Measurements from ENCODE around the gene SORT1. TPM values are rescaled to one million over a fixed set of nuclear protein-coding genes. Genes with fewer than 3 reads are reported as not detected.

Gene SORT1
- total RNA-seq, 4 donors from 2014 or later: 37.0 to 69.6 (median 44.7) TPM

- Histone ChIP-seq H3K4me3 (no peak overlapping the region), H3K36me3 (peaks cover 0 to 32% (median 0%) of the 10 kb centered on the region in 3 donors), H3K27ac (peak overlapping the region in 1 of 4 donors; percentile 30), H3K9me3 (no peaks in the 10 kb centered on the region), H3K27me3 (no peaks in the 10 kb centered on the region), H3K4me1 (peaks cover 3 to 25% (median 6%) of the 10 kb centered on the region in 3 donors)
- no peak for TF ChIP-seq CTCF (IDR thresholded peaks at IDR 0.05)
- no peak for TF ChIP-seq POLR2A (IDR thresholded peaks at IDR 0.05)
- intact Hi-C loops (cut with DNase I): no loop called here
- DNase-seq: no peak
- WGBS, 2 donors: 57 to 72% methylated on average over 2 of the region's 2 CpGs
These were observed 32.0 kb downstream of the SORT1 start for GRCh38 chr1:109365642-109366204.

GRCh38 chr1:109361649-109362048 lies 36.1 kb downstream of the SORT1 start:
- H3K9me3 ChIP-seq: no peaks in the 10 kb centered on the region
- 44 to 45% methylated on average over 1 of the region's 1 CpG for WGBS, 2 donors
- H3K4me1 ChIP-seq: peaks cover 0 to 7% (median 4%) of the 10 kb centered on the region in 3 donors
- TF ChIP-seq CTCF (IDR thresholded peaks at IDR 0.05) (no peak), POLR2A (IDR thresholded peaks at IDR 0.05) (no peak)
- H3K4me3 ChIP-seq: no peak overlapping the region
- no peak for DNase-seq
- H3K36me3 ChIP-seq: peaks cover 0 to 18% (median 0%) of the 10 kb centered on the region in 3 donors
- peak overlapping the region in 1 of 4 donors; percentile 20 for H3K27ac ChIP-seq
- H3K27me3 ChIP-seq: no peaks in the 10 kb centered on the region
- intact Hi-C loops (cut with DNase I): no loop called here

GRCh38 chr1:109361069-109361468 lies 36.6 kb downstream of the SORT1 start:
- Histone ChIP-seq H3K9me3 (no peaks in the 10 kb centered on the region), H3K4me1 (peaks cover 0 to 7% (median 4%) of the 10 kb centered on the region in 3 donors), H3K4me3 (no peak overlapping the region), H3K36me3 (peaks cover 0 to 12% (median 0%) of the 10 kb centered on the region in 3 donors), H3K27ac (no peak overlapping the region), H3K27me3 (no peaks in the 10 kb centered on the region)
- intact Hi-C loops (cut with DNase I): no loop called here
- WGBS, 2 donors: 63 to 80% methylated on average over 2 of the region's 2 CpGs
- TF ChIP-seq POLR2A (IDR thresholded peaks at IDR 0.05) (no peak), CTCF (IDR thresholded peaks at IDR 0.05) (no peak)
- DNase-seq: no peak

- H3K4me3 ChIP-seq: no peak overlapping the region
- no peaks in the 10 kb centered on the region for H3K27me3 ChIP-seq
- no peak overlapping the region for H3K27ac ChIP-seq
- H3K9me3 ChIP-seq: no peaks in the 10 kb centered on the region
- 88 to 100% methylated on average over 1 of the region's 1 CpG for WGBS, 2 donors
- peaks cover 0 to 17% (median 0%) of the 10 kb centered on the region in 3 donors for H3K36me3 ChIP-seq
- DNase-seq: no peak
- TF ChIP-seq POLR2A (IDR thresholded peaks at IDR 0.05): no peak
- no peak for TF ChIP-seq CTCF (IDR thresholded peaks at IDR 0.05)
- H3K4me1 ChIP-seq: peaks cover 0 to 7% (median 7%) of the 10 kb centered on the region in 3 donors
- intact Hi-C loops (cut with DNase I): no loop called here
These were observed 40.1 kb downstream of the SORT1 start for GRCh38 chr1:109357616-109358015.

- H3K4me3 ChIP-seq: no peak overlapping the region
- intact Hi-C loops (cut with DNase I): no loop called here
- H3K27me3 ChIP-seq: no peaks in the 10 kb centered on the region
- TF ChIP-seq POLR2A (IDR thresholded peaks at IDR 0.05): no peak
- H3K36me3 ChIP-seq: peaks cover 0 to 24% (median 0%) of the 10 kb centered on the region in 3 donors
- WGBS, 2 donors: 100% methylated on average over 1 of the region's 1 CpG
- H3K27ac ChIP-seq: no peak overlapping the region
- no peaks in the 10 kb centered on the region for H3K9me3 ChIP-seq
- H3K4me1 ChIP-seq: peaks cover 0 to 7% (median 7%) of the 10 kb centered on the region in 3 donors
- no peak for DNase-seq
These were observed 40.8 kb downstream of the SORT1 start for GRCh38 chr1:109356915-109357314.
